Muscle layer of colon (tissue), 2 donors: ENCODE measurements around the gene KLRD1.
"Not testable (repeated sequence)": the region's sequence is repeated elsewhere in the genome, so short reads cannot be mapped to it uniquely, and the experiment has no call there.

Experiments
- H3K27ac ChIP-seq: one replicate; pipeline ENCODE4 v1.7.0; 2013; ENCODE audit warnings: low read depth, mild to moderate bottlenecking, low read length, moderate library complexity
- H3K27me3 ChIP-seq, 2 donors: one replicate each; pipeline ENCODE4 v1.7.0; 2013; ENCODE audit warnings: low read length in 2 of 2, mild to moderate bottlenecking in 2 of 2; ENCODE audit not compliant: insufficient read depth in 2 of 2, control insufficient read depth in 1 of 2
- H3K36me3 ChIP-seq: one replicate; pipeline ENCODE4 v1.7.0; 2013; ENCODE audit warnings: mild to moderate bottlenecking, low read length; ENCODE audit not compliant: insufficient read depth
- H3K4me1 ChIP-seq: one replicate; pipeline ENCODE4 v1.7.0; 2013; ENCODE audit warnings: mild to moderate bottlenecking, low read length; ENCODE audit not compliant: insufficient read depth
- H3K4me3 ChIP-seq, 2 donors: one replicate each; pipeline ENCODE4 v1.7.0; 2013; ENCODE audit warnings: low read length in 2 of 2, low read depth in 1 of 2, mild to moderate bottlenecking in 1 of 2, moderate library complexity in 1 of 2
- H3K9ac ChIP-seq: one replicate; pipeline ENCODE4 v1.7.0; 2013; ENCODE audit warnings: low read length
- H3K9me3 ChIP-seq: one replicate; pipeline ENCODE4 v1.7.0; 2013; ENCODE audit warnings: mild to moderate bottlenecking, low read length
- donor health status: abdominal sarcoma.
- donor health status: Adenocarcinoma of cecum.

KLRD1 gene

DNA sequence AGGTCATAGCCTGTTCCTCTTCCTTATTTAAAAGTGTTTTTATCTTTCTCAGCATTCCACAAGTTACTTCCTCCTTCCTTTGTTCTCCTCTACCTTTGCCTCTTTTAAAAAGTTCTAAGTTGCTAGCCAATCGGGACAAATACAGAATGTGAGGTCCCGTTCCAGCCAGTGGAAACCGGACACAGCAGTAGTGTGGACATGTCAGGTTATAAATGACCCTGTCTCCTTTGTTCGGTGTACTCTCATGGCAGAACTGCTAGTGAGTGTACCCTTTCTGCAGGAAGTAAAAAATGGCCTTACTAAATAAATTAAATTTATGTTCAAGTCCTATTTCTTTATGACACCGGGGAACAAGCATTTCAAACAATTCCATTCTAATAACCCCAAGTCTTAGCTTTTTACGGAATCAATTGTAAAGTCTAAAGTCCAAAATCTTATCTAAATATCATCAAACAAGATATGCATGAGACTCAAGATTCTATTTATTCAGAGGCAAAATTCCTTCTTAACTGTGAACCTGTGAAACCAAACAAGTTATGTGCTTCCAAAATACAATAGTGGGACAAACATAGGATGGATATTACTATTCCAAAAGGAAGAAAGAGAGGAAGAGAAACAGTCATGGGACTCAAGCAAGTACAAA, 64.3 kb downstream of the KLRD1 start:
- not testable (repeated sequence) for H3K4me1 ChIP-seq, H3K27ac ChIP-seq, H3K4me3 ChIP-seq, H3K27me3 ChIP-seq, H3K9me3 ChIP-seq, H3K36me3 ChIP-seq, H3K9ac ChIP-seq

- Histone ChIP-seq H3K9ac (no peak overlapping the region), H3K4me3 (no peak overlapping the region), H3K9me3 (no peaks in the 10 kb centered on the region), H3K4me1 (no peaks in the 10 kb centered on the region), H3K27ac (no peak overlapping the region), H3K36me3 (peaks cover 4% of the 10 kb centered on the region), H3K27me3 (no peaks in the 10 kb centered on the region)
Measured at GRCh38 chr12:10372559-10372958, 64.9 kb downstream of the KLRD1 start.

- no peaks in the 10 kb centered on the region for H3K27me3 ChIP-seq
- H3K9me3 ChIP-seq: no peaks in the 10 kb centered on the region
- H3K36me3 ChIP-seq: peaks cover 4% of the 10 kb centered on the region
- no peak overlapping the region for H3K4me3 ChIP-seq
- no peak overlapping the region for H3K27ac ChIP-seq
- no peaks in the 10 kb centered on the region for H3K4me1 ChIP-seq
- no peak overlapping the region for H3K9ac ChIP-seq
Measured at GRCh38 chr12:10374624-10375018, 67.0 kb downstream of the KLRD1 start.

DNA sequence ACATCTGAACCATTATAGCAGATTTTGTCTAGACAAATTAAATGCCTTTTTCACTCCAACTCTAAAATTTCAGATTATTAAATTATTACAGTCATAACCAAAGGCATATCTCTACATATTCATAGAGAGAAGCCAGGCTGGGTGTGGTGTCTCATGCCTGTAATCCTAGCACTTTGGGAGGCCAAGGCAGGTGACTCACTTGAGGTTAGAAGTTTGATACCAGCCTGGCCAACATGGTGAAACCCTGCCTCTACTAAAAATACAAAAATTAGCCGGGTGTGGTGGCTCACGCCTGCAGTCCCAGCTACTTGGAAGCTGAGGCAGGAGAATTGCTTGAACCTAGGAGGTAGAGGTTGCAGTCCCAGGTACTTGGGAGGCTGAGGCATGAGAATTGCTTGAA, 71.1 kb downstream of the KLRD1 start:
- H3K27me3 ChIP-seq, H3K4me1 ChIP-seq, H3K9me3 ChIP-seq, H3K4me3 ChIP-seq, H3K27ac ChIP-seq, H3K9ac ChIP-seq, H3K36me3 ChIP-seq: not testable (repeated sequence)
